K562 (cell line): ENCODE measurements around the gene MRPL3. TPM values are rescaled to one million over a fixed set of nuclear protein-coding genes. Genes with fewer than 3 reads are reported as not detected.

ENCODE experiments used
- ATAC-seq: fragments of 200-7000 bp; cut with Tn5 transposase; 3 replicates; pipeline ENCODE4 v1.9.1; 2020; ENCODE audit warnings: moderate library complexity
- BruUV-seq: library from RNA; stranded (reverse); fragments of 400-500 nt; replicated peaks from 2 replicates; lab custom pipeline; 2021; lab: Mats Ljungman, UMichigan
- CTCF ChIA-PET: fragments of 300-600 bp; formaldehyde crosslinking; extraction: SDS; loops from one replicate; lab custom pipeline; 2021; ENCODE audit warnings: low intra/inter-chr PET ratio; lab: Yijun Ruan, JAX
- POLR2A ChIA-PET: fragments of 300-600, 350-650 bp; sonication (Branson Sonifier 250); formaldehyde crosslinking; extraction: SDS; loops from one replicate; lab custom pipeline; 2021; ENCODE audit warnings: antibody characterized with exemption, inconsistent platforms; lab: Yijun Ruan, JAX
- DNase-seq, 4 experiments: peaks; one replicate each; pipeline versions ENCODE4 v3.0.0 to v3.0.0-alpha.2; 2011 to 2018; ENCODE audit warnings: low spot score in 3 of 4, mixed read lengths in 3 of 4; ENCODE audit errors: extremely low read depth in 1 of 4
- FAIRE-seq: peaks from 2 replicates; lab custom pipeline; 2011; peaks lifted over from hg19 to GRCh38; lab: Jason Lieb, UNC
- H2AFZ ChIP-seq: 2 replicates; pipeline ENCODE4 v1.6.0; 2011; ENCODE audit warnings: low read depth, low read length, control low read depth, inconsistent platforms
- H3K27ac ChIP-seq: fragments of 200-600 bp; 3 replicates; pipeline ENCODE4 v1.8.0; 2011; ENCODE audit warnings: low read depth, mild to moderate bottlenecking, control low read depth, inconsistent platforms, low read length, moderate library complexity, mixed read lengths; ENCODE audit errors: extremely low read depth
- H3K27me3 ChIP-seq, 2 experiments: fragments of 300-600 bp in 1 of 2; 2 replicates in 1 of 2; 3 replicates in 1 of 2; pipeline versions ENCODE4 v1.6.0 to v1.8.0; 2011; ENCODE audit warnings: inconsistent platforms in 2 of 2, low read length in 2 of 2, mild to moderate bottlenecking in 1 of 2, mixed read lengths in 1 of 2, moderate library complexity in 1 of 2; ENCODE audit not compliant: control insufficient read depth in 2 of 2, insufficient read depth in 2 of 2
- H3K36me3 ChIP-seq: fragments of 300-600 bp; 3 replicates; pipeline ENCODE4 v1.8.0; 2011; ENCODE audit warnings: mild to moderate bottlenecking, low read length, inconsistent platforms; ENCODE audit not compliant: control insufficient read depth, insufficient read depth
- H3K4me1 ChIP-seq, 2 experiments: fragments of 200-600 bp in 1 of 2; replicated peaks in 1 of 2; 2 replicates in 1 of 2; 3 replicates in 1 of 2; pipeline versions ENCODE4 v1.5.1 to v1.8.0; 2011; ENCODE audit warnings: inconsistent platforms in 2 of 2, low read length in 2 of 2, mild to moderate bottlenecking in 1 of 2, mixed read lengths in 1 of 2, moderate library complexity in 1 of 2; ENCODE audit not compliant: control insufficient read depth in 2 of 2, insufficient read depth in 2 of 2
- H3K4me2 ChIP-seq: 2 replicates; pipeline ENCODE4 v1.6.1; 2011; ENCODE audit warnings: low read length, control low read depth, inconsistent platforms, mixed read lengths; ENCODE audit not compliant: insufficient read depth
- H3K4me3 ChIP-seq: fragments of 200-600 bp; sonication (generic), shearing (Covaris generic); 2 replicates; pipeline ENCODE4 v1.5.1; 2016; ENCODE audit warnings: control low read depth, inconsistent platforms
- H3K79me2 ChIP-seq: fragments of 200-600 bp; 3 replicates; pipeline ENCODE4 v1.8.0; 2011; ENCODE audit warnings: low read length, inconsistent platforms; ENCODE audit not compliant: control insufficient read depth, insufficient read depth
- H3K9ac ChIP-seq, 2 experiments: 2 replicates each; pipeline versions ENCODE4 v1.6.0 to v1.6.1; 2011; ENCODE audit warnings: low read depth in 2 of 2, low read length in 2 of 2, control low read depth in 1 of 2, inconsistent platforms in 1 of 2, mild to moderate bottlenecking in 1 of 2, mixed read lengths in 1 of 2; ENCODE audit not compliant: insufficient read depth in 1 of 2
- H3K9me1 ChIP-seq: one replicate; pipeline ENCODE4 v1.6.0; 2011; ENCODE audit warnings: inconsistent platforms, mild to moderate bottlenecking, low read length, moderate library complexity; ENCODE audit not compliant: control insufficient read depth, insufficient read depth
- H3K9me3 ChIP-seq: replicated peaks from 2 replicates; pipeline ENCODE4 v1.5.1; 2011; ENCODE audit warnings: low read depth, low read length, inconsistent platforms; ENCODE audit not compliant: control insufficient read depth, insufficient read depth
- H4K20me1 ChIP-seq: replicated peaks from 2 replicates; pipeline ENCODE4 v1.6.1; 2011; ENCODE audit warnings: low read length, inconsistent platforms, mixed read lengths; ENCODE audit not compliant: control insufficient read depth, insufficient read depth
- BACH1 ChIP-seq: fragments of 200-800 bp; sonication (Bioruptor generic); IDR thresholded peaks from 2 replicates; pipeline ENCODE4 v1.6.1; 2016; ENCODE audit warnings: missing genetic modification characterization, missing compliant biosample characterization
- C11orf30 ChIP-seq: fragments of 450-650 bp; IDR thresholded peaks from 2 replicates; pipeline ENCODE4 v1.6.1; 2016; ENCODE audit warnings: low read depth, mild to moderate bottlenecking
- DPF2 ChIP-seq: fragments of 450-650 bp; IDR thresholded peaks from 2 replicates; pipeline ENCODE4 v1.6.1; 2016
- EP300 ChIP-seq: IDR thresholded peaks from 2 replicates; pipeline ENCODE4 v1.6.1; 2012; ENCODE audit warnings: low read length, improper control_type of control experiment
- GTF3C2 ChIP-seq: IDR thresholded peaks from 3 replicates; pipeline ENCODE4 v1.6.1; 2011; ENCODE audit warnings: borderline replicate concordance, mild to moderate bottlenecking, moderate library complexity; ENCODE audit not compliant: insufficient read length; ENCODE audit errors: extremely low read depth
- MAFF ChIP-seq: IDR thresholded peaks from 2 replicates; pipeline ENCODE4 v1.6.1; 2012; ENCODE audit warnings: low read length, improper control_type of control experiment
- MAFG ChIP-seq: fragments of 450-650 bp; conservative IDR thresholded peaks from 2 replicates; pipeline ENCODE4 v1.6.1; 2016; ENCODE audit warnings: missing genetic modification characterization, missing compliant biosample characterization
- MAFK ChIP-seq: IDR thresholded peaks from 2 replicates; pipeline ENCODE4 v1.6.1; 2011; ENCODE audit warnings: low read length, improper control_type of control experiment
- NFE2 ChIP-seq: IDR thresholded peaks from 2 replicates; pipeline ENCODE4 v1.6.1; 2014; ENCODE audit warnings: antibody characterized with exemption, low read depth
- NFE2L1 ChIP-seq: fragments of 450-650 bp; IDR thresholded peaks from 2 replicates; pipeline ENCODE4 v1.6.1; 2016; ENCODE audit warnings: missing genetic modification characterization, low read depth, mild to moderate bottlenecking, missing compliant biosample characterization, moderate library complexity, borderline replicate concordance
- ZNF316 ChIP-seq: fragments of 450-650 bp; IDR thresholded peaks from 2 replicates; pipeline ENCODE4 v1.6.1; 2016
- WGBS: fragments of 100-300 bp; shearing (Covaris generic); methylation state at CpG from one replicate; pipeline ENCODE4 v1.1.6; 2016; ENCODE audit warnings: low coverage, mixed read lengths; ENCODE audit not compliant: insufficient coverage; ENCODE audit errors: missing lambda C conversion rate; 5-methylcytosine and 5-hydroxymethylcytosine counted together
- in situ Hi-C: fragments of 300-500 bp; cut with MboI; formaldehyde crosslinking; loops from 4 replicates; pipeline ENCODE4 v1.15.0; 2018; ENCODE audit warnings: inconsistent platforms, mixed read lengths
- intact Hi-C: fragments of 100-400 bp; cut with micrococcal nuclease; formaldehyde crosslinking; loops from 2 replicates; pipeline ENCODE4 v1.14.2; 2022
- polyA plus RNA-seq, 8 experiments: library from polyadenylated mRNA; depleted of rRNA in 4 of 8; stranded (reverse) in 5 of 8; unstranded in 3 of 8; fragments of >200 nt; fragmentation: Nextera tagmentation in 2 of 8; fragmentation: Illumina TruSeq in 1 of 8; extraction: Ambion mirVana in 2 of 8; extraction: Trizol in 1 of 8; gene quantifications; 2 replicates each; pipeline versions ENCODE4 v1.2.1 to v1.2.3, GENCODE V29; 2011 to 2014; ENCODE audit warnings: inconsistent platforms in 1 of 8, missing spikeins in 1 of 8
- total RNA-seq, 7 experiments: library from RNA; depleted of rRNA in 6 of 7; stranded (reverse); fragments of >200 nt in 6 of 7; fragmentation: Illumina TruSeq in 2 of 7; extraction: Trizol in 2 of 7; gene quantifications; 2 replicates each; pipeline versions ENCODE4 v1.2.1 to v1.2.3, GENCODE V29; 2011 to 2021; ENCODE audit warnings: low replicate concordance in 1 of 7

The MRPL3 gene
- total and polyA plus RNA-seq, 9 of the 15 experiments (the other 6 are each of a cell fraction or from before 2014, with no cell fraction given) = 81.7 to 340 (median 190) TPM

- CTCF ChIA-PET = no interaction called here
- Histone ChIP-seq H3K79me2 (no peaks in the 10 kb centered on the region), H3K9me3 (no peaks in the 10 kb centered on the region), H2AFZ (no peak overlapping the region), H3K27ac (no peak overlapping the region), H3K27me3 (no peaks in the 10 kb centered on the region), H3K4me3 (no peak overlapping the region), H3K9me1 (no peaks in the 10 kb centered on the region), H3K9ac (no peak overlapping the region), H4K20me1 (no peaks in the 10 kb centered on the region), H3K4me1 (no peaks in the 10 kb centered on the region), H3K36me3 (no peaks in the 10 kb centered on the region), H3K4me2 (no peak overlapping the region)
- no peak for FAIRE-seq
- BruUV-seq = no TSS peak
- ATAC-seq = no peak
- DNase-seq = no peak
- POLR2A ChIA-PET = interaction anchor here (0.7 kb wide), 2 partner anchors 70 to 266 kb away, joined by 3 read pairs; no protein-coding TSS in a partner anchor
- intact Hi-C loops (no loop called here), in situ Hi-C loops (no loop called here)
- 74% methylated on average over 3 of the region's 4 CpGs for WGBS
- TF ChIP-seq C11orf30 (peak; percentile 73), MAFK (peak; percentile 83), MAFG (tag) (peak; percentile 87), ZNF316 (peak; percentile 89), DPF2 (no peak), MAFF (peak; percentile 84), NFE2 (peak; percentile 69), GTF3C2 (no peak), NFE2L1 (tag) (peak; percentile 53; the same call in 1 of the 2 replicates), EP300 (no peak), BACH1 (peak; percentile 42; the same call in 1 of the 2 replicates)
Observed at GRCh38 chr3:131453533-131453932, 49.2 kb downstream of the MRPL3 start.
